SK-N-SH (cell line): ENCODE measurements around the gene VSTM1. TPM values are rescaled to one million over a fixed set of nuclear protein-coding genes. Genes with fewer than 3 reads are reported as not detected.

Experiments used
- CTCF ChIA-PET: fragments of 300-600, 350-600 bp; formaldehyde crosslinking; extraction: SDS; loops from one replicate; lab custom pipeline; 2021; lab: Yijun Ruan, JAX
- POLR2A ChIA-PET: fragments of 350-600 bp; sonication (Branson Sonifier 250); formaldehyde crosslinking; extraction: SDS; loops from one replicate; lab custom pipeline; 2020; ENCODE audit warnings: antibody characterized with exemption, inconsistent platforms; lab: Yijun Ruan, JAX
- DNase-seq: peaks from one replicate; pipeline ENCODE4 v3.0.0; 2012
- H2AFZ ChIP-seq: fragments of 200-600 bp; sonication (generic); 2 replicates; pipeline ENCODE4 v1.8.1; 2016; ENCODE audit warnings: antibody characterized with exemption, mild to moderate bottlenecking, low read depth
- H3F3A ChIP-seq: fragments of 200-600 bp; sonication (generic); replicated peaks from 2 replicates; pipeline ENCODE3; 2016; ENCODE audit warnings: antibody characterized with exemption, mild to moderate bottlenecking; ENCODE audit not compliant: insufficient read depth
- H3K27ac ChIP-seq, 2 experiments: fragments of 200-500 bp in 1 of 2; fragments of 200-600 bp in 1 of 2; sonication (Bioruptor generic) in 1 of 2; sonication (generic), shearing (Covaris generic) in 1 of 2; 2 replicates each; pipeline versions ENCODE4 v1.5.1 to v1.6.1; 2014 to 2016; ENCODE audit warnings: low read depth in 2 of 2, inconsistent platforms in 1 of 2, low read length in 1 of 2, mild to moderate bottlenecking in 1 of 2, mixed read lengths in 1 of 2
- H3K27me3 ChIP-seq: fragments of 200-600 bp; sonication (generic), shearing (Covaris generic); 2 replicates; pipeline ENCODE4 v1.6.1; 2016; ENCODE audit warnings: mixed run types; ENCODE audit not compliant: insufficient read depth
- H3K36me3 ChIP-seq, 2 experiments: fragments of 200-500 bp in 1 of 2; fragments of 200-600 bp in 1 of 2; sonication (Bioruptor generic) in 1 of 2; sonication (generic) in 1 of 2; replicated peaks in 1 of 2; 2 replicates each; pipeline versions ENCODE3 to v1.5.1; 2014 to 2016; ENCODE audit warnings: low read length in 1 of 2, mild to moderate bottlenecking in 1 of 2; ENCODE audit not compliant: insufficient read depth in 2 of 2, control insufficient read depth in 1 of 2
- H3K4me1 ChIP-seq, 2 experiments: fragments of 200-500 bp in 1 of 2; fragments of 200-600 bp in 1 of 2; sonication (Bioruptor generic) in 1 of 2; sonication (generic), shearing (Covaris generic) in 1 of 2; 2 replicates each; pipeline versions ENCODE4 v1.5.1 to v1.6.1; 2014 to 2016; ENCODE audit warnings: low read depth in 1 of 2, low read length in 1 of 2, mixed run types in 1 of 2; ENCODE audit not compliant: insufficient read depth in 2 of 2, control insufficient read depth in 1 of 2
- H3K4me2 ChIP-seq: fragments of 200-600 bp; sonication (generic), shearing (Covaris generic); 2 replicates; pipeline ENCODE4 v1.6.1; 2017; ENCODE audit warnings: mixed run types
- H3K4me3 ChIP-seq, 2 experiments: fragments of 200-500 bp in 1 of 2; fragments of 200-600 bp in 1 of 2; sonication (Bioruptor generic) in 1 of 2; sonication (generic), shearing (Covaris generic) in 1 of 2; 2 replicates each; pipeline versions ENCODE4 v1.5.1 to v1.8.1; 2014 to 2016; ENCODE audit warnings: low read depth in 2 of 2, inconsistent platforms in 1 of 2, low read length in 1 of 2, mild to moderate bottlenecking in 1 of 2, mixed read lengths in 1 of 2, moderate library complexity in 1 of 2
- H3K79me2 ChIP-seq: fragments of 200-600 bp; sonication (generic); 2 replicates; pipeline ENCODE4 v1.8.1; 2017; ENCODE audit warnings: mild to moderate bottlenecking; ENCODE audit not compliant: insufficient read depth
- H3K9ac ChIP-seq: fragments of 200-600 bp; sonication (generic); 2 replicates; pipeline ENCODE4 v1.6.1; 2017; ENCODE audit warnings: mixed run types
- H3K9me2 ChIP-seq: fragments of 200-600 bp; sonication (generic); 2 replicates; pipeline ENCODE4 v1.6.1; 2017; ENCODE audit warnings: mixed run types
- H3K9me3 ChIP-seq: fragments of 200-600 bp; sonication (generic); 2 replicates; pipeline ENCODE4 v1.6.1; 2017; ENCODE audit warnings: mixed run types, mild to moderate bottlenecking, moderate library complexity
- H4K20me1 ChIP-seq: fragments of 200-600 bp; sonication (generic); 2 replicates; pipeline ENCODE4 v1.6.1; 2017; ENCODE audit warnings: mild to moderate bottlenecking, mixed run types; ENCODE audit not compliant: insufficient read depth
- CHD2 ChIP-seq: fragments of 150-350 bp; IDR thresholded peaks from 2 replicates; pipeline ENCODE4 v1.6.1; 2018; ENCODE audit warnings: low read length; ENCODE audit not compliant: partially characterized antibody
- ELF1 ChIP-seq: IDR thresholded peaks from 2 replicates; pipeline ENCODE4 v1.4.0; 2012
- EP300 ChIP-seq, 2 experiments: IDR thresholded peaks; 2 replicates each; pipeline versions ENCODE4 v1.4.0 to v1.6.1; 2012; ENCODE audit warnings: borderline replicate concordance in 1 of 2, low read depth in 1 of 2, low read length in 1 of 2
- FOSL2 ChIP-seq: IDR thresholded peaks from 2 replicates; pipeline ENCODE4 v1.4.0; 2012; ENCODE audit warnings: low read depth, mild to moderate bottlenecking, moderate library complexity, borderline replicate concordance
- FOXM1 ChIP-seq: IDR thresholded peaks from 2 replicates; pipeline ENCODE4 v1.4.0; 2012; ENCODE audit warnings: low read depth, mild to moderate bottlenecking
- MEF2A ChIP-seq: IDR thresholded peaks from 2 replicates; pipeline ENCODE4 v1.4.0; 2012; ENCODE audit warnings: low read depth, borderline replicate concordance
- MXI1 ChIP-seq: IDR thresholded peaks from 2 replicates; pipeline ENCODE4 v1.6.1; 2012; ENCODE audit warnings: mild to moderate bottlenecking, low read depth, low read length, improper control_type of control experiment
- NFIC ChIP-seq: IDR thresholded peaks from 2 replicates; pipeline ENCODE4 v1.4.0; 2012; ENCODE audit warnings: borderline replicate concordance
- NRF1 ChIP-seq: IDR thresholded peaks from 2 replicates; pipeline ENCODE4 v1.6.1; 2012; ENCODE audit warnings: low read depth, mild to moderate bottlenecking, low read length
- POLR2AphosphoS5 ChIP-seq: IDR thresholded peaks from 2 replicates; pipeline ENCODE4 v1.6.1; 2012; ENCODE audit warnings: low read depth, low read length
- RCOR1 ChIP-seq: fragments of 150-350 bp; IDR thresholded peaks from 2 replicates; pipeline ENCODE4 v1.6.1; 2017; ENCODE audit warnings: antibody characterized with exemption, low read length
- RFX5 ChIP-seq: IDR thresholded peaks from 2 replicates; pipeline ENCODE4 v1.6.1; 2012; ENCODE audit warnings: mild to moderate bottlenecking, improper control_type of control experiment, low read length
- RXRA ChIP-seq: IDR thresholded peaks from 2 replicates; pipeline ENCODE4 v1.4.0; 2012; ENCODE audit warnings: low read depth, mild to moderate bottlenecking, borderline replicate concordance
- SIN3A ChIP-seq: IDR thresholded peaks from 2 replicates; pipeline ENCODE4 v1.6.1; 2012; ENCODE audit warnings: low read depth, mild to moderate bottlenecking, low read length, moderate library complexity, borderline replicate concordance
- TAF1 ChIP-seq: IDR thresholded peaks from 2 replicates; pipeline ENCODE4 v1.6.1; 2012; ENCODE audit warnings: low read depth, mild to moderate bottlenecking, low read length, moderate library complexity, borderline replicate concordance
- TCF12 ChIP-seq: IDR thresholded peaks from 2 replicates; pipeline ENCODE4 v1.4.0; 2012
- WGBS: methylation state at CpG from one replicate; pipeline ENCODE4 v1.1.6; 2017; ENCODE audit warnings: low lambda C conversion rate; 5-methylcytosine and 5-hydroxymethylcytosine counted together
- polyA plus RNA-seq, 3 experiments: library from polyadenylated mRNA; depleted of rRNA; stranded (reverse); fragments of >200 nt; gene quantifications; 2 replicates each; pipeline ENCODE4 v1.2.3, GENCODE V29; 2012
- TF ChIP-seq, protein P1 (sequence below): fragments of 200-600 bp; sonication (generic); IDR thresholded peaks from 2 replicates; pipeline ENCODE4 v1.6.1; 2017; ENCODE audit warnings: antibody characterized with exemption, mild to moderate bottlenecking, moderate library complexity
- TF ChIP-seq, protein P2 (sequence below): IDR thresholded peaks from 2 replicates; pipeline ENCODE4; 2012
- TF ChIP-seq, protein P3 (sequence below): IDR thresholded peaks from 2 replicates; pipeline ENCODE4 v1.4.0; 2012; ENCODE audit warnings: low read depth

VSTM1 gene
- polyA plus RNA-seq, 1 of the 3 experiments (the other 2 are of a cell fraction), result 0.10 TPM

DNA sequence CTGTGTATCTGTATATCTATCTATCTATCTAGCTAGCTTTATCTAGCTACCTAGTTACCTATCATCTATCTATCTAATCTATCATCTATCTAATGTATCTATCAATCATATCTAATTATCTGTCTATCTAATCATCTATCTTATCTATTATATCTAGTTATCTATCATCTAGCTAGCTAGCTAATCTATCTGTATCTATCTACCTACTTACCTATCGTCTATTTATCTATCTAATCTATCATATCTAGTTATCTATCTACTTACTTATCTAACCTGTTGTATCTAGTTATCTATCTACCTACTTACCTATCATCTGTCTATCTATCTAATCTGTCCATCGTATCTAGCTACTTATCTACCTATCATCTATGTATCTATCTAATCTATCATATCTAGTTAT is 17.9 kb downstream of the VSTM1 start (continued):
- TF ChIP-seq, protein P1, sequence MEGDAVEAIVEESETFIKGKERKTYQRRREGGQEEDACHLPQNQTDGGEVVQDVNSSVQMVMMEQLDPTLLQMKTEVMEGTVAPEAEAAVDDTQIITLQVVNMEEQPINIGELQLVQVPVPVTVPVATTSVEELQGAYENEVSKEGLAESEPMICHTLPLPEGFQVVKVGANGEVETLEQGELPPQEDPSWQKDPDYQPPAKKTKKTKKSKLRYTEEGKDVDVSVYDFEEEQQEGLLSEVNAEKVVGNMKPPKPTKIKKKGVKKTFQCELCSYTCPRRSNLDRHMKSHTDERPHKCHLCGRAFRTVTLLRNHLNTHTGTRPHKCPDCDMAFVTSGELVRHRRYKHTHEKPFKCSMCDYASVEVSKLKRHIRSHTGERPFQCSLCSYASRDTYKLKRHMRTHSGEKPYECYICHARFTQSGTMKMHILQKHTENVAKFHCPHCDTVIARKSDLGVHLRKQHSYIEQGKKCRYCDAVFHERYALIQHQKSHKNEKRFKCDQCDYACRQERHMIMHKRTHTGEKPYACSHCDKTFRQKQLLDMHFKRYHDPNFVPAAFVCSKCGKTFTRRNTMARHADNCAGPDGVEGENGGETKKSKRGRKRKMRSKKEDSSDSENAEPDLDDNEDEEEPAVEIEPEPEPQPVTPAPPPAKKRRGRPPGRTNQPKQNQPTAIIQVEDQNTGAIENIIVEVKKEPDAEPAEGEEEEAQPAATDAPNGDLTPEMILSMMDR, result no peak

DNA sequence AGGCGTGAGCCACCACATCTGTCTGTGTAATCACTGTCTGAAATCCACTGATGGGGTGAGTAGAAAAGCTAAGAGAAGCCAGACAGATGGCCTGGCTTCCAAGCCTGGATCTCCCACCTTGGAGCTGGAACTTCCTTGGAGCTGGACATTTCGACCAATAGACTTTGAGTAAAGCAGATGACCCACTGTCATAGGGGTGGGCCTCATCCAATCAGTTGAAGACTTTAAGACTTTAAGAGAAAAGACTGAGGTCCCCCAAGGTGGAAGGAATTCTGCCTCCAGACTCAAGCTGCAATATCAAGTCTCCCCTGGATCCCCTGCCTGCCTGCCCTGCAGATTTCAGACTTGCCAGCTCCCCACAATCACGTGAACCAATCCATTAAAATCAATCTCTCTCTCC is 20.7 kb downstream of the VSTM1 start:
- CTCF ChIA-PET, result interaction anchor here (1.1 to 5.1 kb wide), 5 partner anchors 12 to 250 kb away, joined by 4 to 30 read pairs (median 7); no protein-coding TSS in a partner anchor
- no peak for DNase-seq
- Histone ChIP-seq H3K27me3 (peaks cover 26% of the 10 kb centered on the region; the same call in 1 of the 2 replicates), H3K36me3 (no peaks in the 10 kb centered on the region), H3K4me2 (no peak overlapping the region), H3K9me2 (no peaks in the 10 kb centered on the region), H4K20me1 (no peaks in the 10 kb centered on the region), H3K79me2 (no peaks in the 10 kb centered on the region), H2AFZ (no peak overlapping the region), H3K9me3 (no peaks in the 10 kb centered on the region), H3K27ac (no peak overlapping the region), H3F3A (no peaks in the 10 kb centered on the region), H3K4me1 (no peaks in the 10 kb centered on the region), H3K9ac (no peak overlapping the region), H3K4me3 (no peak overlapping the region)
- 21% methylated on average over 3 of the region's 3 CpGs for WGBS
- no peak for TF ChIP-seq MXI1
- TF ChIP-seq POLR2AphosphoS5, result no peak
- TF ChIP-seq ELF1, result no peak
- no peak for TF ChIP-seq FOSL2
- TF ChIP-seq FOXM1, result no peak
- no peak for TF ChIP-seq NFIC
- TF ChIP-seq, protein P2, sequence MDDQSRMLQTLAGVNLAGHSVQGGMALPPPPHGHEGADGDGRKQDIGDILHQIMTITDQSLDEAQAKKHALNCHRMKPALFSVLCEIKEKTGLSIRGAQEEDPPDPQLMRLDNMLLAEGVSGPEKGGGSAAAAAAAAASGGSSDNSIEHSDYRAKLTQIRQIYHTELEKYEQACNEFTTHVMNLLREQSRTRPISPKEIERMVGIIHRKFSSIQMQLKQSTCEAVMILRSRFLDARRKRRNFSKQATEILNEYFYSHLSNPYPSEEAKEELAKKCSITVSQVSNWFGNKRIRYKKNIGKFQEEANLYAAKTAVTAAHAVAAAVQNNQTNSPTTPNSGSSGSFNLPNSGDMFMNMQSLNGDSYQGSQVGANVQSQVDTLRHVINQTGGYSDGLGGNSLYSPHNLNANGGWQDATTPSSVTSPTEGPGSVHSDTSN, result no peak
- TF ChIP-seq EP300 (IDR thresholded peaks at IDR 0.05; ENCODE audit: borderline replicate concordance in 1 of 2, low read depth in 1 of 2, low read length in 1 of 2), result no peak
- TF ChIP-seq RXRA, result no peak
- no peak for TF ChIP-seq RFX5
- no peak for TF ChIP-seq MEF2A
- POLR2A ChIA-PET, result interaction anchor here (0.6 kb wide), 1 partner anchor 16 kb away, joined by 3 read pairs; no protein-coding TSS in a partner anchor

DNA sequence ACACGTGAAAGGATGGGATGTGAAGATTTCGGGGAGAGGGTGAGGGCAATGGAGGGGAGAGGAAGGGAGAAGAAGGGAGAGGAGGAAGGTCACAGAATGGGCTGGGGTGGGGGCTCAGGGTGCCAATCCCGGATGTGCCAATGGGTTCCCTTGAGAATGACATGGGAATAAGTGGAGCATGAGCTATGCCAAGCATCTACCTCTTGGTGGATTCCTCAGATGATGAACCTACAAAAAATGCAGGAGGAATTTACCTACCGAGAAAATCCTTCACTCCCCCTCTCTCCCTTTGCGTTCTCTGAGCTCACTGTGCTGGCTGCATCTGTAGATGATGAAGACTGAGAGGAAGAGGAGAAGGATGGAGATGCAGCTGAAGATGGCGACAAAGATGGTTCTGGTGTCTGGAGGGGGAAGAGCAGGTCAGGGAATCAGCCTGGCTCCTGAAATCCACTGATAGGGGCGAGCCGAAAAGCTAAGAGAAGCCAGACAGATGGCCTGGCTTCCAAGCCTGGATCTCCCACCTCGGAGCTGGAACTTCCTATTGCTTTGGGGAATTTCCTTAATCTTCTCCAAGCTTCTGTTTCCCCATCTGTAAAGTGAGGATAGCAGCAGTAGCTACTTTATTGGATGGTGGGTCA is 21.6 kb downstream of the VSTM1 start:
- TF ChIP-seq TCF12 (no peak), SIN3A (no peak), NRF1 (no peak), RCOR1 (no peak), FOXM1 (no peak), ELF1 (no peak), TAF1 (no peak), FOSL2 (no peak), CHD2 (no peak)
- TF ChIP-seq, protein P2, result no peak
- TF ChIP-seq, protein P3, sequence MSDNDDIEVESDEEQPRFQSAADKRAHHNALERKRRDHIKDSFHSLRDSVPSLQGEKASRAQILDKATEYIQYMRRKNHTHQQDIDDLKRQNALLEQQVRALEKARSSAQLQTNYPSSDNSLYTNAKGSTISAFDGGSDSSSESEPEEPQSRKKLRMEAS, result no peak
- ChIA-PET POLR2A (interaction anchor here (0.6 kb wide), 1 partner anchor 21 kb away, joined by 4 read pairs; no protein-coding TSS in a partner anchor), CTCF (interaction anchor here (1.1 to 5.1 kb wide), 5 partner anchors 11 to 249 kb away, joined by 4 to 30 read pairs (median 5); no protein-coding TSS in a partner anchor)
- DNase-seq, result no peak
- 21% methylated on average over 9 of the region's 9 CpGs for WGBS
- H3K9me2 ChIP-seq, result no peaks in the 10 kb centered on the region
- H3K9ac ChIP-seq, result no peak overlapping the region
- H3K27me3 ChIP-seq, result peaks cover 19% of the 10 kb centered on the region; the same call in 1 of the 2 replicates
- H3K4me3 ChIP-seq, result no peak overlapping the region
- H3K4me2 ChIP-seq, result peak overlapping the region; percentile 37; the same call in 1 of the 2 replicates
- no peaks in the 10 kb centered on the region for H3K36me3 ChIP-seq
- no peaks in the 10 kb centered on the region for H4K20me1 ChIP-seq
- H3K9me3 ChIP-seq, result no peaks in the 10 kb centered on the region
- H3K27ac ChIP-seq, result no peak overlapping the region
- no peaks in the 10 kb centered on the region for H3K79me2 ChIP-seq
- no peaks in the 10 kb centered on the region for H3K4me1 ChIP-seq
- peak overlapping the region; percentile 49; the same call in 1 of the 2 replicates for H2AFZ ChIP-seq
- no peaks in the 10 kb centered on the region for H3F3A ChIP-seq
